Common myeloid progenitor, CD34-positive (primary cell): ENCODE data around the gene MRPL47.

Source experiments
- CTCF ChIA-PET: fragments of 350-600 bp; sonication (Branson Sonifier 250); formaldehyde crosslinking; loops from one replicate; lab custom pipeline; 2021; ENCODE audit warnings: antibody characterized with exemption; lab: Charles Lee
- POLR2A ChIA-PET: fragments of 350-600 bp; sonication (Branson Sonifier 250); formaldehyde crosslinking; loops from one replicate; lab custom pipeline; 2021; ENCODE audit warnings: antibody characterized with exemption; lab: Charles Lee
- DNase-seq, 3 donors: peaks; one replicate each; pipeline versions ENCODE4 v3.0.0 to v3.0.0-alpha.2; 2013
- H3K27ac ChIP-seq, 2 experiments: 1 replicate in 1 of 2; 2 replicates in 1 of 2; pipeline ENCODE4 v1.7.0; 2013; ENCODE audit warnings: inconsistent platforms in 2 of 2, low read length in 2 of 2, mild to moderate bottlenecking in 2 of 2, low read depth in 1 of 2, moderate library complexity in 1 of 2; ENCODE audit not compliant: severe bottlenecking in 2 of 2, insufficient read depth in 1 of 2, poor library complexity in 1 of 2
- H3K27me3 ChIP-seq, 5 experiments: replicated peaks in 2 of 5; 1 replicate in 3 of 5; 2 replicates in 2 of 5; pipeline versions ENCODE4 v1.6.1 to v1.7.0; 2013; ENCODE audit warnings: low read length in 4 of 5, mild to moderate bottlenecking in 2 of 5, moderate library complexity in 2 of 5, inconsistent platforms in 1 of 5; ENCODE audit not compliant: insufficient read depth in 5 of 5, control insufficient read depth in 4 of 5
- H3K36me3 ChIP-seq, 4 experiments: 1 replicate in 2 of 4; 2 replicates in 2 of 4; pipeline versions ENCODE4 v1.6.1 to v1.7.0; 2013; ENCODE audit warnings: low read length in 3 of 4, control low read depth in 1 of 4, mild to moderate bottlenecking in 1 of 4; ENCODE audit not compliant: control insufficient read depth in 4 of 4, insufficient read depth in 4 of 4
- H3K4me1 ChIP-seq, 4 experiments: 1 replicate in 3 of 4; 2 replicates in 1 of 4; pipeline versions ENCODE4 v1.6.1 to v1.7.1; 2013; ENCODE audit warnings: low read length in 3 of 4, mild to moderate bottlenecking in 3 of 4, control low read depth in 1 of 4, inconsistent platforms in 1 of 4, moderate library complexity in 1 of 4; ENCODE audit not compliant: control insufficient read depth in 4 of 4, insufficient read depth in 4 of 4; ENCODE audit errors: control extremely low read depth in 1 of 4
- H3K4me3 ChIP-seq, 7 experiments: 1 replicate in 4 of 7; 2 replicates in 3 of 7; pipeline versions ENCODE4 v1.5.1 to v1.7.0; 2013; ENCODE audit warnings: mild to moderate bottlenecking in 7 of 7, low read length in 6 of 7, moderate library complexity in 6 of 7, inconsistent platforms in 2 of 7, low read depth in 2 of 7, control low read depth in 1 of 7; ENCODE audit not compliant: insufficient read depth in 4 of 7, control insufficient read depth in 1 of 7; ENCODE audit errors: extremely low read depth in 1 of 7
- H3K9me3 ChIP-seq, 5 experiments: 1 replicate in 4 of 5; 2 replicates in 1 of 5; pipeline versions ENCODE4 v1.6.1 to v1.7.1; 2013; ENCODE audit warnings: low read length in 4 of 5, mild to moderate bottlenecking in 2 of 5, inconsistent platforms in 1 of 5, low read depth in 1 of 5, moderate library complexity in 1 of 5; ENCODE audit not compliant: control insufficient read depth in 4 of 5, insufficient read depth in 2 of 5; ENCODE audit errors: control extremely low read depth in 1 of 5
- WGBS: methylation state at CpG from one replicate; pipeline ENCODE4 v1.1.5; 2013; ENCODE audit not compliant: insufficient coverage; 5-methylcytosine and 5-hydroxymethylcytosine counted together

MRPL47 gene

DNA sequence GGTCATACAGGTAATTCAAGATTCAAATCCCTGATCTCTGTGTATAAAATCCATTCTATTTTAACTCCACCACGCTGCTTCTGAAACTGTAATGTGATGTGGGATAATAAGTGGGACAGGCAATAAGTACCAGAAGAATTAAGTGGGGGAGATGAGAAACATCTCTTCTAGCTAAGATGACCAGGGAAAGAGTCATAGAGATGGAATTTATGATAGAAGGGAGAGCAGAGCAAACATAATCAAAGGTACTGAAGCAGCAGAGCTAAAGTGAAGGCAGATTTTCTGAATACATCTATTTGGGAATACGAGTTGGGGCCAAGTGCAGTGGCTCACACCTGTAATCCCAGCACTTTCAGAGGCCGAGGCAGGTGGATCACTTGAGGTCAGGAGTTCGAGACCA lies 4.9 kb downstream of the MRPL47 start:
- POLR2A ChIA-PET: no interaction called here
- 100% methylated on average over 3 of the region's 4 CpGs for WGBS
- H3K36me3 ChIP-seq: peaks cover 7 to 67% (median 38%) of the 10 kb centered on the region in 4 experiments

GRCh38 chr3:179591313-179591712 lies 13.1 kb downstream of the MRPL47 start:
- CTCF ChIA-PET: interaction anchor here (0.8 kb wide), 1 partner anchor 28 kb away, joined by 3 read pairs; no protein-coding TSS in a partner anchor
- H3K9me3 ChIP-seq: no peaks in the 10 kb centered on the region
- DNase-seq: no peak
- no peaks in the 10 kb centered on the region for H3K27me3 ChIP-seq
- no peak overlapping the region for H3K27ac ChIP-seq
- H3K4me1 ChIP-seq: no peaks in the 10 kb centered on the region
- peaks cover 20 to 80% (median 53%) of the 10 kb centered on the region in 4 experiments for H3K36me3 ChIP-seq
- POLR2A ChIA-PET: interaction anchor here (0.6 kb wide), 1 partner anchor 27 kb away, joined by 3 read pairs; no protein-coding TSS in a partner anchor
- H3K4me3 ChIP-seq: no peak overlapping the region
- no CpG with 5 or more reads among the region's 1 CpG for WGBS

More for the DNA sequence above, 4.9 kb downstream of the MRPL47 start:
- Histone ChIP-seq H3K4me1 (peaks cover 0 to 10% (median 7%) of the 10 kb centered on the region in 4 experiments), H3K9me3 (no peaks in the 10 kb centered on the region), H3K27me3 (no peaks in the 10 kb centered on the region), H3K4me3 (no peak overlapping the region), H3K27ac (no peak overlapping the region)
- DNase-seq: no peak
- CTCF ChIA-PET: interaction anchor here (0.8 kb wide), 1 partner anchor 49 kb away, joined by 3 read pairs; no protein-coding TSS in a partner anchor

GRCh38 chr3:179590669-179591068 lies 13.8 kb downstream of the MRPL47 start:
- no peak for DNase-seq
- H3K4me3 ChIP-seq: no peak overlapping the region
- peaks cover 20 to 84% (median 53%) of the 10 kb centered on the region in 4 experiments for H3K36me3 ChIP-seq
- no peaks in the 10 kb centered on the region for H3K4me1 ChIP-seq
- H3K27ac ChIP-seq: no peak overlapping the region
- H3K9me3 ChIP-seq: no peaks in the 10 kb centered on the region
- no peaks in the 10 kb centered on the region for H3K27me3 ChIP-seq
- 100% methylated on average over 1 of the region's 2 CpGs for WGBS
- ChIA-PET CTCF (interaction anchor here (0.8 kb wide), 1 partner anchor 27 kb away, joined by 3 read pairs; no protein-coding TSS in a partner anchor), POLR2A (interaction anchor here (0.6 kb wide), 1 partner anchor 28 kb away, joined by 3 read pairs; no protein-coding TSS in a partner anchor)

DNA sequence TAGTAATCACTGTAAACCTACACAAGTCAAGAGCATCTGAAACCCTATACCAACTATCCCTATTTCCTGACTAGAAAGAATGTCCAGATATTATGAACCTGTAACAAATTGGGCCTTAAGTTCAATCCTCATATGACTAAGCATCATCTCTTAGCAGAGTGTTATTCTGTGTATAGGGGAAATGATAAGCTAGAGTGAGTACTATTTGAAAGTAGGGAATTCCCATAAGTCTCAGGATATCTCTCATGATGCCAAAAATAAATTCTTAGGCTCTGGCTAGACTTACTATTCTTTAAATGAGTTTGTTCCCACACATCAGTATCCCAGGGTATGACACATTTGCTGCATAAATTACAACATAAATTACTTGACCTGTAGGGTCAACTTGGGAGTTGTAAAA lies 15.3 kb downstream of the MRPL47 start:
- ChIA-PET POLR2A (no interaction called here), CTCF (interaction anchor here (1.6 kb wide), 1 partner anchor 9 kb away, joined by 4 read pairs; no protein-coding TSS in a partner anchor)
- peaks cover 22 to 83% (median 56%) of the 10 kb centered on the region in 4 experiments for H3K36me3 ChIP-seq
- no peak overlapping the region for H3K27ac ChIP-seq
- no peak overlapping the region for H3K4me3 ChIP-seq
- DNase-seq: no peak
- no peaks in the 10 kb centered on the region for H3K4me1 ChIP-seq
- H3K9me3 ChIP-seq: no peaks in the 10 kb centered on the region
- no peaks in the 10 kb centered on the region for H3K27me3 ChIP-seq

DNA sequence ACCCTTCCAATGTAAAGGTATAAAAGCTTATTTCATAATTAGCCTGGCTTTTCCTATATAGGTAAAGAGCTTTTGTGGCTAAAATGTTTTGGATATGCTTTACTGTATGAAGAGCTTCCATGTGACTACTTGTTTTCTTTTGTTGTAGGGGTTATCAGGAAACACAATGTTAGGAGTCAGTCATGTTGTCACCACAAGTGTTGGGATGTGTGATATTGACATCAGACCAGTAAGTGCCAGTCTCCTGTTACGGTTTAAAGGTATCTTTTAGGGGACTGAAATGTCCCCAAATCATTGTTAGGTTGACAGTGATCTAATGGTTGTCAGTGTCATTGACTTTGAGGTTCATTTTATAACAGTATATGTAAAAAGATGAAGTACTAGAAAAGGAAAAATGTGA lies 23.4 kb downstream of the MRPL47 start:
- Histone ChIP-seq H3K27me3 (no peaks in the 10 kb centered on the region), H3K4me1 (no peaks in the 10 kb centered on the region), H3K27ac (no peak overlapping the region), H3K9me3 (no peaks in the 10 kb centered on the region), H3K36me3 (peaks cover 15 to 77% (median 46%) of the 10 kb centered on the region in 4 experiments), H3K4me3 (no peak overlapping the region)
- DNase-seq: no peak
- ChIA-PET CTCF (interaction anchor here (0.5 to 1.5 kb wide), 4 partner anchors 9 to 1372 kb away, joined by 3 read pairs; no protein-coding TSS in a partner anchor), POLR2A (no interaction called here)
- WGBS: 100% methylated on average over 1 of the region's 1 CpG

DNA sequence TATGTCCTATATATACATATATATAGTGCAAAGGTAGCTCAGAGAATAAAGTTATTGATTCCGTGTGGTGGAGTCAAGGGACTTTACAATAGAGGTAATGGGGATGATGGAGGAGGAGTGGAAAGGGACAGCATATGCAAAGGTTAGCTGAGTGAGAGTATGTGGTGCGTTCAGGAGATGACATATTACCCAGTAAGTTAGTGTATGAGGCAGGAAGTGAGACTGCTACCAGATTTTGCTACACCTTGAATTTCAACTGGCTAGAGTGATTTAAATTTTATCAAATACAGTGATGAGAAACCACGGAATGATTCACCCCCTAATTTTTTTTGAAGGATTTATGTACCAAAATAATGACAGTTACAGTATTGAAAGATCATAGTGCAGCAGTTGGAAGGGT lies 38.9 kb downstream of the MRPL47 start:
- WGBS: 93% methylated on average over 2 of the region's 3 CpGs
- peak in 1 of 3 donors; percentile 3 for DNase-seq
- no peaks in the 10 kb centered on the region for H3K9me3 ChIP-seq
- H3K4me1 ChIP-seq: peaks cover 0 to 29% (median 12%) of the 10 kb centered on the region in 4 experiments
- H3K4me3 ChIP-seq: no peak overlapping the region
- H3K27me3 ChIP-seq: no peaks in the 10 kb centered on the region
- H3K27ac ChIP-seq: no peak overlapping the region
- ChIA-PET CTCF (interaction anchor here (1.3 to 1.4 kb wide), 2 partner anchors 12 to 18 kb away, joined by 3 to 4 read pairs; no protein-coding TSS in a partner anchor), POLR2A (no interaction called here)
- H3K36me3 ChIP-seq: peaks cover 0 to 10% (median 4%) of the 10 kb centered on the region in 4 experiments

DNA sequence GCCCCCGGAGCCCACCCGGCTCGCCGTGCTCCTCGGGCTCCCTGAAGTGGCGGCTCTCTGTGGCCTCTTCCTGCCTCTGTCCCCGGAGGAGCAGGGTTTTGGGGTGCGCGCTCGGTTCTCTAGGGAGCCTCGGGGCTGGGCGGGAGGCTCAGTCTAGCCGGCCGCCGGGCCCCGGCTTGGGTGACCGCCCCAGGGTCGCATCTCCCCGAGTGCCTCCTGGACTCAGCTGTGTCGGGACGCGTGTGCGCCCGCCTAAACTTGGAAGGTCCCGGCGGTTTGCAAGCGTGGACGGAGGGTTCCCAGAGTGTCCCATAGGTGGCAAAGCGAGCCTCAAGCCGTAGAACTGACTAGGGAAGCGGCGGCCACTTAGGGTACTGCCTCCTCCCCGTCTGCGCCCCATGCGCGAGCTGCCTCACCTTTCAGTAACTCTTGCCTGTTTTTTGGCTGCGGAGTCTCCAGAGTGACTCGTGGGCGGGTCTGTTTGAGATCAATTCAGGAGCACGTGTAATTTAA lies 41.1 kb downstream of the MRPL47 start:
- Histone ChIP-seq H3K4me3 (peak overlapping the region; percentile 65 to 99 (median 91)), H3K4me1 (peaks cover 0 to 29% (median 12%) of the 10 kb centered on the region in 4 experiments), H3K9me3 (no peaks in the 10 kb centered on the region), H3K27me3 (no peaks in the 10 kb centered on the region), H3K36me3 (no peaks in the 10 kb centered on the region), H3K27ac (peak overlapping the region in 1 of 2 experiments; percentile 79)
- POLR2A ChIA-PET: no interaction called here
- 0% methylated on average over 28 of the region's 40 CpGs for WGBS
- DNase-seq: peak; percentile 90 to 94 (median 93)
- CTCF ChIA-PET: interaction anchor here (0.5 to 4.0 kb wide), 4 partner anchors 8 to 176 kb away, joined by 3 to 37 read pairs (median 3); no protein-coding TSS in a partner anchor
